Fibroblast of the aortic adventitia (primary cell): ENCODE measurements around the gene SPATA13. TPM values are rescaled to one million over a fixed set of nuclear protein-coding genes. Genes with fewer than 3 reads are reported as not detected.
A peak's percentile ranks its signal among the peaks of the same experiment; 100 is the strongest.

Experiments used
- DNase-seq: peaks from one replicate; pipeline ENCODE4 v3.0.0-alpha.2; 2010; ENCODE audit warnings: low read depth
- H3K4me3 ChIP-seq: 2 replicates; pipeline ENCODE4 v1.5.1; 2011; ENCODE audit warnings: low read depth, mild to moderate bottlenecking, control low read depth, low read length, moderate library complexity
- total RNA-seq: library from RNA; depleted of rRNA; stranded (reverse); fragments of >200 nt; gene quantifications from 2 replicates; pipeline ENCODE4 v1.2.3, GENCODE V29; 2012; ENCODE audit warnings: low replicate concordance
- TF ChIP-seq, protein P1 (sequence below): IDR thresholded peaks from 2 replicates; pipeline ENCODE4 v1.5.1; 2011; ENCODE audit warnings: mild to moderate bottlenecking, low read length, control low read depth, inconsistent platforms; ENCODE audit not compliant: insufficient read depth

SPATA13 gene
- total RNA-seq, 1 donor: 12.2 TPM

DNA sequence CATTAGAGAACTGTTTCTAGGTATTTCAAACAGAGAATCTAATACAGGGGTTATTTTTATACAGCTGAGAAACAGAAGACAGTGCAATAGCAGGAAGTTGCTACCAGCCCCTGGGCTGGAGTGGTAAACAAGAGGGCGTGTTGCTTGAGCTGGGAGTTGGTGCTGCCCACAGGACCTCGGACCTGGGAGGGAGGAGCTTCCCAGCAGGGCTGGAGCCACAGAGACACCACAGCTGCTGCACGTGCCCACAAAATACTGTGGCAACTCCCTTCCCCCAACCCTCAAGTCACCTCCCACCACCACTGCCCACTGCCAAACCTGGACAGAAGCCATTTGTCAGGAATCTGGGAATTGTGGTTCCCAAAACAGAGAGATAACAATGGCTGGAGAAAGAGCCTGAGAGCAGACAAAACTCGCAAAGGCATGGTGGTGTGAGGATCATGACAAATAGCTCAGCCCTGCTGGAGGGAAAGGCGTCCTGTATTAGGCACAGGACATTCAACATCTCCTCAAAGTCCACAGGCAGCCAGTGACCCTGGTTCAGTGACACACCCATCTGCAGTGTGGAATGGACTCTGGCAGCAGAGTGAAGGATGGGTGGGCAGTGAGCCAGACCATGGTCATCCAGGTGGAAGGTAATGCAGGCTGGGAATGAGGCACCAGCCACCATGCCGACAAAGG is 57.2 kb downstream of the SPATA13 start:
- H3K4me3 ChIP-seq: no peak overlapping the region
- peak; percentile 5 for DNase-seq
- TF ChIP-seq, protein P1, sequence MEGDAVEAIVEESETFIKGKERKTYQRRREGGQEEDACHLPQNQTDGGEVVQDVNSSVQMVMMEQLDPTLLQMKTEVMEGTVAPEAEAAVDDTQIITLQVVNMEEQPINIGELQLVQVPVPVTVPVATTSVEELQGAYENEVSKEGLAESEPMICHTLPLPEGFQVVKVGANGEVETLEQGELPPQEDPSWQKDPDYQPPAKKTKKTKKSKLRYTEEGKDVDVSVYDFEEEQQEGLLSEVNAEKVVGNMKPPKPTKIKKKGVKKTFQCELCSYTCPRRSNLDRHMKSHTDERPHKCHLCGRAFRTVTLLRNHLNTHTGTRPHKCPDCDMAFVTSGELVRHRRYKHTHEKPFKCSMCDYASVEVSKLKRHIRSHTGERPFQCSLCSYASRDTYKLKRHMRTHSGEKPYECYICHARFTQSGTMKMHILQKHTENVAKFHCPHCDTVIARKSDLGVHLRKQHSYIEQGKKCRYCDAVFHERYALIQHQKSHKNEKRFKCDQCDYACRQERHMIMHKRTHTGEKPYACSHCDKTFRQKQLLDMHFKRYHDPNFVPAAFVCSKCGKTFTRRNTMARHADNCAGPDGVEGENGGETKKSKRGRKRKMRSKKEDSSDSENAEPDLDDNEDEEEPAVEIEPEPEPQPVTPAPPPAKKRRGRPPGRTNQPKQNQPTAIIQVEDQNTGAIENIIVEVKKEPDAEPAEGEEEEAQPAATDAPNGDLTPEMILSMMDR: no peak

DNA sequence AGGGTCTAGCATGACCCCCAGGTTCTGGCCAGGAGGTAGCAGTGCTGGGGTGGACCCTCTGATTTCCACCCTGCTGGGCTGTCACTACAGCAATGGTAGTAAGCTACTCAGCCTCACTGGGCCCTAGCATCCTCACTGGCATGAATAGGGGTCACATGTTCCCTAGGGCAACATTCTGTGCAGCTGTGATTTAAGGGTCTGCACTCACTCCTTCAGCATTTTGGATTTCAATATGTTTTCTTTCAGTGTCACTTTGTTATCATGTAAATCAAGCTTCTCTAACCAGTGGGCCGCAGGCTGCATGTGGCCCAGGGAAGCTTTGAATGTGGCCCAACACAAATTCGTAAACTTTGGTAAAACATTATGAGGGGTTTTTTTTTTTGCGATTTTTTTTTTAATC is 57.8 kb downstream of the SPATA13 start:
- DNase-seq: no peak
- no peak overlapping the region for H3K4me3 ChIP-seq
- TF ChIP-seq, protein P1: no peak

DNA sequence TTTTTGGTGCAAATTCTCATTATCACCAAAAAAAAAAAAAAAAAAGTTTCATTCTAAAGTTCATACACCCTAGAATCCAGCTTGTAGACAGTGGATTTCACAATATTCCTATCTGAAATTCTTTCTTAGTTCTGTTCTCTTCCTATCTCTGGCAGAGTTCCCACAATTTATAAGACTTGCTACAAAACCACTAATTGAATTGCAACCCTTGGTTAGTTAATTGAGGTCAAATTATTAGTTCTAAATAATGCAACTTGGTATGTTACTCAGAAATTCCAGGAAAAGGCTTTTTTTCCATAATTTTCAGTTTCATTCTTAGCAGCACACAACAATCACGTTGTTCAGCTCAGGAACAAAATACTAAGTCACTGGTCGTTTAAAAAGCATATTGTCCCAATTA is 58.5 kb downstream of the SPATA13 start:
- TF ChIP-seq, protein P1: no peak
- DNase-seq: peak; percentile 49
- no peak overlapping the region for H3K4me3 ChIP-seq

DNA sequence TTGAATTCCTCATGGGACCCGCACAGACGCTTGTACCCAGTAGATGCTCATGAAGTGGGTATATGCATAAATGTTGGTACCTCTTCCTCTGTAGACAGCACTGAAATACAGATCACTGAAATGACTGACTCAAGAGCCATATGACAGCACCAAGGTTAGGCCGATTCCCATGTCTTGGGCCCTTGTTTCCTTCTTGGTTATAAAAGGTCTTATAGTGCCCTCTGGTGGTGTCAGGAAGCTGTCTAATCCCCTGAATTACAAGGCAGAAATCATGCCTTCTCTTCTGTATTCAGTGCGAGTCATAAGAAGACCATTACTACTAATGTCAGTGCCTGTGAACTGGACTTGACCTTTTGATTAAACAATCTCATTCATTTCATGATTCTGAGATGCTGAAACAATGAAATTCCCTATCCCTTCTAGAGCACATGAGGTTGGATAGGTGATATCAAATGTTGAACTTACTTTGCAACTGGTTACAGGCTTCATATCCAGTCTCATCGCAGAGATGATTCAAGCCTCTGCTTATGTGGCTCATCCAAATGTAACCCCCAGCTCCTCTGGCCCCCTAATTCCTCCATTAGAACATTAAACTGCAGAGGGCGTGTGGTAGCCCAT is 59.7 kb downstream of the SPATA13 start:
- DNase-seq: peak; percentile 91
- no peak overlapping the region for H3K4me3 ChIP-seq
- TF ChIP-seq, protein P1: peak; percentile 75

DNA sequence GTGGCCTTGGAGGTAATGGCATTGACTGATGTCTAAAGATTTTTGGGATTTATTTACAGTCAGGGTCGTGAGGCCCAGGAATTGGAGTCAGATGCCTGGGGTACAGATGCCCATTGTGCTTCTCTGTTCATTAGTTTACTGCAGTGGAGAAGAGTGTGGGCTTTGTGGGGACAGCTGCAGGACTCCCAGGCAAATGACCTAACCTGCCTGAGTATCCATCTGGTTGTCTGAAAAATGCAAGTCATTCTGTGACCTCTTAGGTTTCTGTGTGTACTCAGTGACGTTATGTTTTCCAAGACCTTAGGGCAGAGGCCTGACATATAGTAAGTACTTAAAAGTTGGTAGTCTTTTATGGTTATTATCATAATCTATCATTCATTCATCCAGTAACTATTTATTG is 60.5 kb downstream of the SPATA13 start:
- no peak for DNase-seq
- TF ChIP-seq, protein P1: no peak
- no peak overlapping the region for H3K4me3 ChIP-seq

DNA sequence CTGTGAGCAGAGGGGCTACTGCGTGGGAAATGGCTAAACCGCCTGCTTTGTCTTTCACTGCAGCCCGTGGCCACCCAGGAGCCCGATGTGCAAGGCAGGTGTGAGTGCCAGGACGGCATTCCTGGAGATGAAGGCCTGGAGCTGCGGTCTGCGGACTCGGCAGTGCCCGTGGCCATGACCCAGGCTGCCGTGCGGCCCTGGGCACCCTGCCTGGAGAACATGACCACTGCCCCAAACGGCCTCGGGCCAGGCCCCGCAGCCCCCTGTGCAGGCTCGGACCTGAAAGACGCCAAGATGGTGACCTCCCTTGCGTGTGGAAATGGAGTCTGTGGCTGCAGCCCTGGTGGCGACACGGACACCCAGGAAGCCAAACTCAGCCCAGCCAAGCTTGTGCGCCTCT is 62.2 kb downstream of the SPATA13 start:
- no peak overlapping the region for H3K4me3 ChIP-seq
- TF ChIP-seq, protein P1: no peak
- no peak for DNase-seq
